GM19023 (cell line): Measurements from ENCODE around the gene SDHAF4.
"Not testable (repeated sequence)": the region's sequence is repeated elsewhere in the genome, so short reads cannot be mapped to it uniquely, and the experiment has no call there.

Source experiments
- ATAC-seq: cut with Tn5 transposase; IDR thresholded peaks from one replicate; pipeline ENCODE4 v1.9.1; 2021; ENCODE audit warnings: mild to moderate bottlenecking, moderate library complexity; ENCODE audit not compliant: unreplicated experiment

SDHAF4 gene

GRCh38 chr6:70590400-70590799 is 23.7 kb downstream of the SDHAF4 start:
- no peak for ATAC-seq

- ATAC-seq = no peak
Measured at GRCh38 chr6:70592391-70593117, 25.8 kb downstream of the SDHAF4 start.

GRCh38 chr6:70593118-70593486 is 26.4 kb downstream of the SDHAF4 start:
- ATAC-seq = no peak

GRCh38 chr6:70599187-70599586 is 32.5 kb downstream of the SDHAF4 start:
- no peak for ATAC-seq

- ATAC-seq = no peak
Measured at GRCh38 chr6:70601014-70601413, 34.3 kb downstream of the SDHAF4 start.

- ATAC-seq = no peak
Measured at GRCh38 chr6:70604254-70604653, 37.5 kb downstream of the SDHAF4 start.

- not testable (repeated sequence) for ATAC-seq
Measured at GRCh38 chr6:70607371-70607770, 40.6 kb downstream of the SDHAF4 start.

- ATAC-seq = not testable (repeated sequence)
Measured at GRCh38 chr6:70609181-70609580, 42.5 kb downstream of the SDHAF4 start.

GRCh38 chr6:70616728-70617260 is 50.1 kb downstream of the SDHAF4 start:
- ATAC-seq = no peak

GRCh38 chr6:70620746-70621145 is 54.0 kb downstream of the SDHAF4 start:
- no peak for ATAC-seq

- ATAC-seq = no peak
Measured at GRCh38 chr6:70622461-70622860, 55.7 kb downstream of the SDHAF4 start.

GRCh38 chr6:70625436-70625835 is 58.7 kb downstream of the SDHAF4 start:
- no peak for ATAC-seq

GRCh38 chr6:70627500-70628254 is 60.9 kb downstream of the SDHAF4 start:
- no peak for ATAC-seq

GRCh38 chr6:70629929-70630328 is 63.2 kb downstream of the SDHAF4 start:
- no peak for ATAC-seq

GRCh38 chr6:70633870-70634269 is 67.1 kb downstream of the SDHAF4 start:
- ATAC-seq = no peak

GRCh38 chr6:70636596-70636995 is 69.9 kb downstream of the SDHAF4 start:
- ATAC-seq = no peak

GRCh38 chr6:70638468-70638867 is 71.7 kb downstream of the SDHAF4 start:
- no peak for ATAC-seq
